ENCODE results near the gene WHRN. TPM values are rescaled to one million over a fixed set of nuclear protein-coding genes. Genes with fewer than 3 reads are reported as not detected.

The WHRN gene
- total and polyA plus RNA-seq, 2 of the 8 experiments (the other 6 are each of a cell fraction or from before 2014, with no cell fraction given): 4.4 to 7.7 TPM

- no peak overlapping the region for H4K5ac ChIP-seq (ENCODE audit: insufficient read length, low read depth, low read length)
- H3K4me3 ChIP-seq (ENCODE audit: extremely low read depth in 1 of 4, insufficient read depth in 2 of 4, low read depth in 3 of 4, low read length in 4 of 4): no peak overlapping the region
- H4K8ac ChIP-seq (ENCODE audit: extremely low read depth, insufficient read depth, low read length): peak overlapping the region; percentile 7; the same call in 1 of the 2 replicates
- H3K14ac ChIP-seq (ENCODE audit: insufficient read length): no peak overlapping the region
- H4K91ac ChIP-seq (replicated peaks; ENCODE audit: insufficient read length, low read length): no peak overlapping the region
- no peak overlapping the region for H3K18ac ChIP-seq (ENCODE audit: extremely low read depth, low read length)
- WGBS, 2 experiments (ENCODE audit: extremely low coverage in 1 of 2, insufficient coverage in 1 of 2, insufficient read length in 1 of 2, insufficient replicate concordance in 2 of 2, low coverage in 1 of 2, low lambda C conversion rate in 2 of 2, missing lambda C conversion rate in 1 of 2): 87% methylated on average over 13 of the region's 14 CpGs; no CpG with 5 or more reads in 1 of the 2 experiments
- no peaks in the 10 kb centered on the region for H3K9me3 ChIP-seq (ENCODE audit: insufficient read depth in 2 of 2, low read depth in 1 of 2, low read length in 1 of 2)
- no peak for FAIRE-seq
- no peak overlapping the region for H3K4ac ChIP-seq (replicated peaks; ENCODE audit: insufficient read length, low read depth, low read length)
- H2AK5ac ChIP-seq (ENCODE audit: low read depth, low read length): no peak overlapping the region; the same call in 1 of the 2 replicates
- no peak overlapping the region for H3K4me2 ChIP-seq (ENCODE audit: insufficient read depth in 1 of 2, low read depth in 2 of 2, low read length in 2 of 2)
- no peak for DNase-seq (ENCODE audit: low read depth in 1 of 2, low spot score in 2 of 2)
- H3K79me1 ChIP-seq (ENCODE audit: low read depth, low read length): no peaks in the 10 kb centered on the region
- H3K23ac ChIP-seq (ENCODE audit: insufficient read length): no peak overlapping the region
- CTCF ChIA-PET (ENCODE audit: partially characterized antibody): interaction anchor here (0.9 to 22.5 kb wide), 5 partner anchors 9 to 239 kb away, joined by 3 to 271 read pairs (median 4); no protein-coding TSS in a partner anchor
- H3K27ac ChIP-seq (ENCODE audit: low read depth, low read length): no peak overlapping the region
- no peaks in the 10 kb centered on the region for H3K23me2 ChIP-seq (ENCODE audit: low read depth, low read length)
- no peak overlapping the region for H2AFZ ChIP-seq (ENCODE audit: low read length)
- H2BK5ac ChIP-seq (ENCODE audit: low read depth, low read length): no peak overlapping the region
- no peak overlapping the region for H2BK15ac ChIP-seq (ENCODE audit: low read length)
- no peaks in the 10 kb centered on the region; a peak in 1 of 7 replicates for H3K27me3 ChIP-seq (replicated peaks in 1 of 4; ENCODE audit: control insufficient read depth in 3 of 4, extremely low read depth in 1 of 4, insufficient read depth in 3 of 4, low read length in 3 of 4)
- no peaks in the 10 kb centered on the region for H3K79me2 ChIP-seq (ENCODE audit: control insufficient read depth in 1 of 2, insufficient read depth in 2 of 2, low read length in 2 of 2)
- H3K36me3 ChIP-seq (ENCODE audit: control insufficient read depth in 2 of 4, insufficient read depth in 4 of 4, low read length in 3 of 4): no peaks in the 10 kb centered on the region; a peak in 1 of 8 replicates
- H4K20me1 ChIP-seq (replicated peaks in 1 of 2; ENCODE audit: control insufficient read depth in 1 of 2, insufficient read depth in 2 of 2, low read length in 2 of 2): peaks cover 0 to 2% of the 10 kb centered on the region in 2 experiments
- POLR2A ChIA-PET (ENCODE audit: partially characterized antibody): interaction anchor here (0.5 to 2.1 kb wide), 2 partner anchors 25 to 70 kb away, joined by 3 to 4 read pairs; no protein-coding TSS in a partner anchor
- no peak overlapping the region for H2BK20ac ChIP-seq (ENCODE audit: low read length)
- no peak overlapping the region for H3K56ac ChIP-seq (replicated peaks; ENCODE audit: insufficient read length, low read depth, low read length)
- H3K4me1 ChIP-seq (replicated peaks in 1 of 4; ENCODE audit: control insufficient read depth in 3 of 4, insufficient read depth in 4 of 4, low read length in 3 of 4): peaks cover 0 to 8% (median 4%) of the 10 kb centered on the region in 4 experiments; a peak in 3 of 7 replicates
- no peak overlapping the region for H3K9ac ChIP-seq (replicated peaks in 1 of 4; ENCODE audit: extremely low read depth in 1 of 4, low read depth in 3 of 4, low read length in 3 of 4)
- no peak overlapping the region for H2BK12ac ChIP-seq (ENCODE audit: low read depth, low read length)
- H2BK120ac ChIP-seq (replicated peaks; ENCODE audit: low read depth, low read length): no peak overlapping the region
- TF ChIP-seq RFX5 (IDR thresholded peaks at IDR 0.05; ENCODE audit: borderline replicate concordance, low read depth, low read length) (no peak), CBX8 (IDR thresholded peaks at IDR 0.05; ENCODE audit: borderline replicate concordance, low read depth, low read length) (no peak), CREB1 (IDR thresholded peaks at IDR 0.05) (no peak), MAFK (IDR thresholded peaks at IDR 0.05; ENCODE audit: low read depth, low read length) (no peak), EP300 (IDR thresholded peaks at IDR 0.05; ENCODE audit: borderline replicate concordance in 1 of 2, low read depth in 2 of 2, low read length in 2 of 2) (no peak), TCF12 (IDR thresholded peaks at IDR 0.05; ENCODE audit: low read depth, low read length) (no peak), HDAC2 (IDR thresholded peaks at IDR 0.05; ENCODE audit: borderline replicate concordance in 1 of 2, low read depth in 2 of 2, low read length in 2 of 2) (no peak), SP1 (IDR thresholded peaks at IDR 0.05; ENCODE audit: low read depth, low read length) (no peak), CEBPB (IDR thresholded peaks at IDR 0.05; ENCODE audit: low read depth, low read length) (no peak), CHD2 (IDR thresholded peaks at IDR 0.05; ENCODE audit: low read length) (no peak), E2F6 (IDR thresholded peaks at IDR 0.05) (no peak), TBP (IDR thresholded peaks at IDR 0.05; ENCODE audit: low read depth, low read length) (no peak), BCL11A (IDR thresholded peaks at IDR 0.05; ENCODE audit: low read depth in 2 of 2, low read length in 2 of 2) (no peak), TAF7 (optimal IDR thresholded peaks at IDR 0.05; ENCODE audit: borderline replicate concordance, low read depth, low read length) (no peak)
Observed at GRCh38 chr9:114423181-114423580, 82.1 kb downstream of the WHRN start.

All from H1 (cell line).